Lower lobe of right lung (tissue), 2 donors: ENCODE results near the gene NCR3LG1. TPM values are rescaled to one million over a fixed set of nuclear protein-coding genes. Genes with fewer than 3 reads are reported as not detected.

Experiments used
- ATAC-seq, 2 donors: fragments of 200-7000 bp; cut with Tn5 transposase; one replicate each; pipeline ENCODE4 v1.9.1; 2020 to 2022; ENCODE audit warnings: mild to moderate bottlenecking in 2 of 2, moderate library complexity in 2 of 2
- DNase-seq: peaks from one replicate; pipeline ENCODE4 v3.0.0-alpha.2; 2020
- H3K27ac ChIP-seq: fragments of 200-600 bp; one replicate; pipeline ENCODE4 v1.8.0; 2022
- H3K27me3 ChIP-seq: fragments of 200-600 bp; one replicate; pipeline ENCODE4 v1.8.0; 2022; ENCODE audit warnings: low read depth
- H3K36me3 ChIP-seq: fragments of 200-600 bp; one replicate; pipeline ENCODE4 v1.8.0; 2022; ENCODE audit warnings: mild to moderate bottlenecking
- H3K4me1 ChIP-seq: fragments of 200-600 bp; one replicate; pipeline ENCODE4 v1.8.0; 2022
- H3K4me3 ChIP-seq: fragments of 200-600 bp; one replicate; pipeline ENCODE4 v1.8.0; 2022; ENCODE audit warnings: mild to moderate bottlenecking
- H3K9me3 ChIP-seq: fragments of 200-600 bp; one replicate; pipeline ENCODE4 v1.8.0; 2022
- intact Hi-C: fragments of 100-400 bp; cut with DNase I; formaldehyde crosslinking; loops from one replicate; pipeline ENCODE4 v1.11.0; 2022
- total RNA-seq: library from RNA; stranded (reverse); fragmentation: NEBNext Ultra II Directional; extraction: Animal tissue kit (Norgen Biotek cat#: 25700); gene quantifications from one replicate; pipeline ENCODE4 v1.2.1, GENCODE V29; 2021
- TF ChIP-seq, protein P1 (sequence below): fragments of 200-600 bp; IDR thresholded peaks from one replicate; pipeline ENCODE4 v1.8.0; 2022; ENCODE audit warnings: antibody characterized with exemption, mild to moderate bottlenecking
- donor health status: DM: no; HTN: yes; CAD: no; lungs with severe emphysema.

NCR3LG1 gene
- total RNA-seq, 1 donor from 2014 or later: 3.2 TPM

DNA sequence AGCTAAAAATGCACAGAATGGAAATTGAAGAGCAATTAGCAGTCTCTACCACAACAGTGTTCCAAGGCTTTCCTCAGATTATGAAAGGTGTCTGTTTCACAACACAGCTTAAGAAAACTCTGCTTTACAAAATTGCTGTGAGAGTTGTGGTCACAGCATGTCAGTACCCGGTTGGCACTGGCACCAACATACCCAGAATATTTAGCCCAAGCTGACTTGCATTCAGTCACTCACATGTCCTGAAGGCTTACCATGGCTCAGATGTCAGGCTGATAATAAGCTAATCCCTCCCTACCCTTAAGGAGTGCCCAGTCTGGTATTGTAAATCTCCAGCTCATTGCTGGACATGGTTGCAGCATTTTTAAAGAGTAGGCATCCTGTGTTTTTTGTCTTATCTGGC, 14.9 kb downstream of the NCR3LG1 start:
- ATAC-seq (no peak), DNase-seq (no peak)
- Histone ChIP-seq H3K9me3 (peaks cover 29% of the 10 kb centered on the region), H3K4me1 (no peaks in the 10 kb centered on the region), H3K36me3 (peaks cover 7% of the 10 kb centered on the region), H3K27ac (no peak overlapping the region), H3K27me3 (no peaks in the 10 kb centered on the region), H3K4me3 (no peak overlapping the region)
- intact Hi-C loops: no loop called here
- TF ChIP-seq, protein P1, sequence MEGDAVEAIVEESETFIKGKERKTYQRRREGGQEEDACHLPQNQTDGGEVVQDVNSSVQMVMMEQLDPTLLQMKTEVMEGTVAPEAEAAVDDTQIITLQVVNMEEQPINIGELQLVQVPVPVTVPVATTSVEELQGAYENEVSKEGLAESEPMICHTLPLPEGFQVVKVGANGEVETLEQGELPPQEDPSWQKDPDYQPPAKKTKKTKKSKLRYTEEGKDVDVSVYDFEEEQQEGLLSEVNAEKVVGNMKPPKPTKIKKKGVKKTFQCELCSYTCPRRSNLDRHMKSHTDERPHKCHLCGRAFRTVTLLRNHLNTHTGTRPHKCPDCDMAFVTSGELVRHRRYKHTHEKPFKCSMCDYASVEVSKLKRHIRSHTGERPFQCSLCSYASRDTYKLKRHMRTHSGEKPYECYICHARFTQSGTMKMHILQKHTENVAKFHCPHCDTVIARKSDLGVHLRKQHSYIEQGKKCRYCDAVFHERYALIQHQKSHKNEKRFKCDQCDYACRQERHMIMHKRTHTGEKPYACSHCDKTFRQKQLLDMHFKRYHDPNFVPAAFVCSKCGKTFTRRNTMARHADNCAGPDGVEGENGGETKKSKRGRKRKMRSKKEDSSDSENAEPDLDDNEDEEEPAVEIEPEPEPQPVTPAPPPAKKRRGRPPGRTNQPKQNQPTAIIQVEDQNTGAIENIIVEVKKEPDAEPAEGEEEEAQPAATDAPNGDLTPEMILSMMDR: no peak

- H3K4me1 ChIP-seq: no peaks in the 10 kb centered on the region
- H3K4me3 ChIP-seq: no peak overlapping the region
- intact Hi-C loops: no loop called here
- H3K9me3 ChIP-seq: peaks cover 49% of the 10 kb centered on the region
- no peak overlapping the region for H3K27ac ChIP-seq
- ATAC-seq: no peak
- H3K27me3 ChIP-seq: no peaks in the 10 kb centered on the region
- TF ChIP-seq, protein P1: no peak
- DNase-seq: no peak
- H3K36me3 ChIP-seq: peaks cover 7% of the 10 kb centered on the region
Measured at GRCh38 chr11:17368551-17368950, 17.0 kb downstream of the NCR3LG1 start.

GRCh38 chr11:17369094-17369493, 17.5 kb downstream of the NCR3LG1 start:
- intact Hi-C loops: no loop called here
- ATAC-seq (no peak), DNase-seq (no peak)
- peaks cover 53% of the 10 kb centered on the region for H3K9me3 ChIP-seq
- no peak overlapping the region for H3K27ac ChIP-seq
- no peaks in the 10 kb centered on the region for H3K27me3 ChIP-seq
- H3K4me1 ChIP-seq: no peaks in the 10 kb centered on the region
- peaks cover 7% of the 10 kb centered on the region for H3K36me3 ChIP-seq
- no peak overlapping the region for H3K4me3 ChIP-seq
- TF ChIP-seq, protein P1: no peak

- peaks cover 7% of the 10 kb centered on the region for H3K36me3 ChIP-seq
- intact Hi-C loops: no loop called here
- no peak overlapping the region for H3K4me3 ChIP-seq
- no peak for DNase-seq
- ATAC-seq: no peak
- H3K9me3 ChIP-seq: peaks cover 53% of the 10 kb centered on the region
- TF ChIP-seq, protein P1: no peak
- no peaks in the 10 kb centered on the region for H3K27me3 ChIP-seq
- H3K4me1 ChIP-seq: no peaks in the 10 kb centered on the region
- no peak overlapping the region for H3K27ac ChIP-seq
Measured at GRCh38 chr11:17369684-17370243, 18.2 kb downstream of the NCR3LG1 start.

GRCh38 chr11:17371614-17372013, 20.0 kb downstream of the NCR3LG1 start:
- TF ChIP-seq, protein P1: no peak
- Histone ChIP-seq H3K36me3 (peaks cover 7% of the 10 kb centered on the region), H3K4me3 (no peak overlapping the region), H3K4me1 (no peaks in the 10 kb centered on the region), H3K9me3 (peaks cover 53% of the 10 kb centered on the region), H3K27ac (no peak overlapping the region), H3K27me3 (no peaks in the 10 kb centered on the region)
- DNase-seq: no peak
- intact Hi-C loops: no loop called here
- ATAC-seq: no peak
